Ascending aorta (tissue), 2 donors: Measurements from ENCODE around the gene PARVA. TPM values are rescaled to one million over a fixed set of nuclear protein-coding genes. Genes with fewer than 3 reads are reported as not detected.

Source experiments
- DNase-seq, 2 donors: peaks; one replicate each; pipeline ENCODE4 v3.0.0-alpha.2; 2019; ENCODE audit warnings: low spot score in 2 of 2
- H3K27ac ChIP-seq, 2 donors: fragments of 200-600 bp; sonication (generic); one replicate each; pipeline ENCODE4 v1.5.1; 2016 to 2017; ENCODE audit warnings: mild to moderate bottlenecking in 1 of 2
- H3K27me3 ChIP-seq: fragments of 200-600 bp; sonication (generic); one replicate; pipeline ENCODE4 v1.5.1; 2017
- H3K36me3 ChIP-seq, 2 donors: fragments of 200-600 bp; sonication (generic); one replicate each; pipeline ENCODE4 v1.5.1; 2016
- H3K4me1 ChIP-seq, 2 donors: fragments of 200-600 bp; sonication (generic); one replicate each; pipeline ENCODE4 v1.5.1; 2016 to 2017; ENCODE audit warnings: mild to moderate bottlenecking in 1 of 2
- H3K4me3 ChIP-seq, 2 donors: fragments of 200-600 bp; sonication (generic); one replicate each; pipeline ENCODE4 v1.5.1; 2016 to 2017; ENCODE audit warnings: mild to moderate bottlenecking in 1 of 2
- H3K9me3 ChIP-seq, 2 donors: fragments of 200-600 bp; sonication (generic); one replicate each; pipeline ENCODE4 v1.5.1; 2016
- intact Hi-C: fragments of 100-400 bp; cut with DNase I; formaldehyde crosslinking; loops from one replicate; pipeline ENCODE4 v1.15.1; 2023
- total RNA-seq: library from RNA; depleted of rRNA; stranded (reverse); fragments of >200 nt; gene quantifications from one replicate; pipeline ENCODE4 v1.1.0, GENCODE V29; 2016
- TF ChIP-seq, protein P1 (sequence below), 3 experiments: fragments of 200-600 bp in 2 of 3; fragments of 450-650 bp in 1 of 3; sonication (generic) in 2 of 3; IDR thresholded peaks; one replicate each; pipeline ENCODE4 v1.5.1; 2016 to 2019; ENCODE audit warnings: antibody characterized with exemption in 3 of 3, mild to moderate bottlenecking in 1 of 3, moderate library complexity in 1 of 3

PARVA gene
- total RNA-seq, 1 donor from 2014 or later = 51.6 TPM

- Histone ChIP-seq H3K4me1 (peaks cover 0 to 23% of the 10 kb centered on the region in 2 donors), H3K36me3 (no peaks in the 10 kb centered on the region), H3K27me3 (no peaks in the 10 kb centered on the region), H3K27ac (peak overlapping the region; percentile 29 to 62), H3K9me3 (no peaks in the 10 kb centered on the region), H3K4me3 (no peak overlapping the region)
- TF ChIP-seq, protein P1, sequence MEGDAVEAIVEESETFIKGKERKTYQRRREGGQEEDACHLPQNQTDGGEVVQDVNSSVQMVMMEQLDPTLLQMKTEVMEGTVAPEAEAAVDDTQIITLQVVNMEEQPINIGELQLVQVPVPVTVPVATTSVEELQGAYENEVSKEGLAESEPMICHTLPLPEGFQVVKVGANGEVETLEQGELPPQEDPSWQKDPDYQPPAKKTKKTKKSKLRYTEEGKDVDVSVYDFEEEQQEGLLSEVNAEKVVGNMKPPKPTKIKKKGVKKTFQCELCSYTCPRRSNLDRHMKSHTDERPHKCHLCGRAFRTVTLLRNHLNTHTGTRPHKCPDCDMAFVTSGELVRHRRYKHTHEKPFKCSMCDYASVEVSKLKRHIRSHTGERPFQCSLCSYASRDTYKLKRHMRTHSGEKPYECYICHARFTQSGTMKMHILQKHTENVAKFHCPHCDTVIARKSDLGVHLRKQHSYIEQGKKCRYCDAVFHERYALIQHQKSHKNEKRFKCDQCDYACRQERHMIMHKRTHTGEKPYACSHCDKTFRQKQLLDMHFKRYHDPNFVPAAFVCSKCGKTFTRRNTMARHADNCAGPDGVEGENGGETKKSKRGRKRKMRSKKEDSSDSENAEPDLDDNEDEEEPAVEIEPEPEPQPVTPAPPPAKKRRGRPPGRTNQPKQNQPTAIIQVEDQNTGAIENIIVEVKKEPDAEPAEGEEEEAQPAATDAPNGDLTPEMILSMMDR (IDR thresholded peaks at IDR 0.05) = no peak
- DNase-seq = peak in 1 of 2 donors; percentile 86
- intact Hi-C loops = no loop called here
These were observed 179.5 kb downstream of the PARVA start for GRCh38 chr11:12556788-12557384.

- Histone ChIP-seq H3K4me3 (no peak overlapping the region), H3K27ac (no peak overlapping the region), H3K4me1 (peaks cover 0 to 17% of the 10 kb centered on the region in 2 donors), H3K9me3 (no peaks in the 10 kb centered on the region), H3K27me3 (no peaks in the 10 kb centered on the region), H3K36me3 (no peaks in the 10 kb centered on the region)
- TF ChIP-seq, protein P1 (IDR thresholded peaks at IDR 0.05) = no peak
- no peak for DNase-seq
- intact Hi-C loops = no loop called here
These were observed 181.6 kb downstream of the PARVA start for GRCh38 chr11:12559011-12559410.

DNA sequence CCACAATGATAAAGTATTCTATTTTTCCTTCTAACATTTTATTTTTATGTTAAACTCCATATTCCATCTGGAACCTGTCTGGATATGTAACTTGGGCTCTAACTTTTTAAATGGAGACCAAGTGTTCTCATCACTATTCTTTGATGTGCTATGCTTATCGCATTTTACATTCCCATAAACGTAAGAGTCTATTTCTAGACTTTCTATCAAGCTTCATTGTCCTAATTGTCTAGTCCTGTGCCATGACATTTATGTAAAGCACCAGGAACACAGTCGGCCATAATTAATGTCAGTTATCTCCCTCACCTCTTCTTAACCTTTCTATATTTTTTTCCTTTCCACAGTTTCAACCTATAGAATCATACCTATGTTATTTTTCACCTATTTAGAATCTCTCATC, 183.0 kb downstream of the PARVA start:
- no peak overlapping the region for H3K27ac ChIP-seq
- no peaks in the 10 kb centered on the region for H3K27me3 ChIP-seq
- no peaks in the 10 kb centered on the region for H3K9me3 ChIP-seq
- DNase-seq = no peak
- H3K4me1 ChIP-seq = peaks cover 0 to 17% of the 10 kb centered on the region in 2 donors
- intact Hi-C loops = no loop called here
- TF ChIP-seq, protein P1 (IDR thresholded peaks at IDR 0.05) = no peak
- H3K36me3 ChIP-seq = no peaks in the 10 kb centered on the region
- H3K4me3 ChIP-seq = no peak overlapping the region

- TF ChIP-seq, protein P1 (IDR thresholded peaks at IDR 0.05) = no peak
- no peak for DNase-seq
- Histone ChIP-seq H3K4me3 (no peak overlapping the region), H3K9me3 (no peaks in the 10 kb centered on the region), H3K4me1 (peaks cover 0 to 14% of the 10 kb centered on the region in 2 donors), H3K27ac (no peak overlapping the region), H3K36me3 (no peaks in the 10 kb centered on the region), H3K27me3 (no peaks in the 10 kb centered on the region)
- intact Hi-C loops = no loop called here
These were observed 183.5 kb downstream of the PARVA start for GRCh38 chr11:12560861-12561260.

GRCh38 chr11:12564012-12564411, 186.6 kb downstream of the PARVA start:
- Histone ChIP-seq H3K4me3 (no peak overlapping the region), H3K27ac (no peak overlapping the region), H3K9me3 (no peaks in the 10 kb centered on the region), H3K27me3 (no peaks in the 10 kb centered on the region), H3K4me1 (no peaks in the 10 kb centered on the region), H3K36me3 (no peaks in the 10 kb centered on the region)
- intact Hi-C loops = no loop called here
- DNase-seq = no peak
- TF ChIP-seq, protein P1 (IDR thresholded peaks at IDR 0.05) = no peak

- Histone ChIP-seq H3K4me1 (no peaks in the 10 kb centered on the region), H3K36me3 (no peaks in the 10 kb centered on the region), H3K9me3 (no peaks in the 10 kb centered on the region), H3K27me3 (no peaks in the 10 kb centered on the region), H3K27ac (no peak overlapping the region), H3K4me3 (no peak overlapping the region)
- no peak for DNase-seq
- intact Hi-C loops = no loop called here
- TF ChIP-seq, protein P1 (IDR thresholded peaks at IDR 0.05) = no peak
These were observed 188.0 kb downstream of the PARVA start for GRCh38 chr11:12565406-12565805.
